Stimulated activated CD8-positive, alpha-beta memory T cell treated with anti-CD3 and anti-CD28 coated beads, Interleukin-4, amount 100 ng/mL, for 48 hours (primary cell): ENCODE data around the gene NEBL.

Experiments
- DNase-seq: peaks from one replicate; pipeline ENCODE4 v3.0.0-alpha.2; 2020

The NEBL gene

DNA sequence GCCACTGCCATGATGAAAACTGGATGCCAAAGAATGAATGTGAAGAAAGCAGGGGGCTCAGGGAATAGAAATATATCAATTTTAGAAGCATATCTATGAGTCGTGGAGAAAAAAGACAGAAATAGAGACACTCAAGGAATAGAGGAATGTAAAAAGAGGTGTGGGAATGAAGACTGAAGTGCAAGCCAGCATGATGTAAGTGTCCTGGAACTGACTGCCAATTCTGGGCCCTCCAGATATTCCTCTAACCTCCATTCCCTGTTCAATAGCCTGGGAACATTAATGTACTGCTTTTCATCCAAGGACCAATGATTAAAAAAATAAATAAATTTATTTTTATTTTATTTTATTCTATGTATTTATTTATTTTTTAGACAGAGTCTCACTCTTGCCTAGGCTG lies 40.6 kb downstream of the NEBL start:
- no peak for DNase-seq

DNA sequence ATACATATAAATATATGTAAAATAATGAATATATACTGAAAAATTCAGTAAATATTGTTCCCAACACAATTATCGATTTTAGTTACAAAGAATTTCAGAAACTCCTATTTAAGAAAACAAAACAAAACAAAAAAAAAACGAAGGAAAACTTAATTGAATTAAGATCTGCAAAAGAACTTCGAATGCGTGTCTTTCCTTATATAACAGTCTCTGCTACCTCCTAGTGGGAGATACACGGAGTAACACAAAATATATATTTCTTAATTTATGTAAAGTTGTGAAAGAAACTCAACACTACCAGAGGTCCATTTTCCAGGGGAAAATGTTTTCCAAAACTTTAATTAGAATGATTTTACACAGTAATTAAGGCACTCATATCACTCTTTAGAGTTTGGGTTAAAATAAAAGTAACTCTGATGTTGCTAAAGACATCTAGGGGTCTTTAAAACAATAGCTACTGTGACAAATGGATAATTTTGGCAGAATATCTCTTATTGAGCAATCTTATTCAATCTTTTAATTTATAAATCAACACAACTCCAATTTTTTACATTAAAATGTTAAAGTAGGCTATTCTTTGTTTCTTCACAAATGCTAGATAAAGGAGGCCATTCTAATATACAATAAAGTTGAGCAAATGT lies 41.6 kb downstream of the NEBL start:
- no peak for DNase-seq

DNA sequence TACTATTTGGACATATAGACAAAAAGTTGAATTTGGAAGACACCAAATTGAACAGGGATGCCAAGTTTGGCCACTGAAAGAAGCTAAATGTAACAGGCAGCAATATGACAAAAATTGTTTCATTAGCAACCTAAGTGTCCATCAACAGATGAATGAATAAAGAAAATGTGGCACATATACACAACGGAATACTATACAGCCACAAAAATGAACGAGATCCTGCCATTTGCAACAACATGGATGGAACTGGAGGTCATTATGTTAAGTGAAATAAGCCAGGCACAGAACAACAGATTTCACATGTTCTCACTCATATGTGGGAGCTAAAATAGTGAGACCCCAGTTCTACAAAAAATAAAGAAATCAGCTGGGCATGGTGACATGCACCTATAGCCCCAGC lies 43.8 kb downstream of the NEBL start:
- DNase-seq: no peak

DNA sequence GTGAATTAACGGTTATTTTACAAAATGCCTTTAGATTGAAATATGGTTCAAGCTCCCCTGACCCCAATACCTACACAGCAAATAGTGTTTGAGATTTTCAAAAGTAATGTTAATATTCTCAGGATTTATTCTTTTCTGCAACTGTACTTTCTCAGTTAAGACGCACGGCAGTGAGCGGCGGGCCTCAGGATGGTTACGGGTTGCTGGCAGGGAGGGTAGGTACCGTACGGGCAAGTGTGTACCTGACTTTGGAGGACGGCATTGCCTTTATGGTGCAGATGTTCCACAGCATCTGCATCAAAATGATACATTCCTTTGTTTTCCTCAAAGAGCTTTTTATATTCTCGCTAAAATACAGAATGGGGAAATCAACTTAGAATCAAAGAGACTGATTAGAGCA lies 44.8 kb downstream of the NEBL start:
- DNase-seq: no peak

DNA sequence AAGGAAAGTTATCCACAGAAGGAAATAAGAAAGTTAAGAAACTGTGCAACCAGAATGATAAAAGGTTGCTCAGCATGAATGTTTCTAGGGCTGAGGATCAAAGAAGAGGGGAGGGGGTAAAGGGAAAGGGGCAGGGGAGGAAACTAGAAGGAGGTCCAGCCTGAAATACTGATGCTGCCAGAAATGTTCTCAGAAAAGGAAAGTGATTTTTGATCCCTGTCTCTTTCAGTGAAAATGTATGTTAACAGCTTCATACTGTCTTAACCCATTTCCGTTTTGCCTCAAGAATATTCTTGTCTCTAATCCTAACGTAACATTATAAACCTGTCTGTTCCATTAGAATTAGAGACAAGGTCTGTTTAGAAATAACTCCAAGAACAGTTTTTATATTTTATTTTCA lies 49.6 kb downstream of the NEBL start:
- no peak for DNase-seq

DNA sequence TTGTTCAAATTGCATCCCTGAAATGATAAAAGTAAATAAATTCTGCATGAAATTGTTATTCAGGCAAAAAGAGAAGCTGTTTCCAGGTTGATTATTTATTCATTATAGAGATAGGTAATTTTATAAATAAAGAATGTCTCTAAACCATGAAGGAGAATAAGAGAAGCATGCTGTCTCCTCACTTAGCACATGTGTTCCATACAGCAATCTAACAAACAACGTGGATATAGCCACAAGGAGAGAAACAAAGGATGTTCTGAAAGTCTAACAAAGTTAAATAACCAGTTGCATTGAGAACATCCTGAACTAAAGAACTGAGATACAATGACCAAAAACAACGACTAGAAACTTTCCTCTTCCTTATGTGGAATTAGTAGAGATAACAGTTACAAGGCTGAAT lies 50.8 kb downstream of the NEBL start:
- DNase-seq: no peak

DNA sequence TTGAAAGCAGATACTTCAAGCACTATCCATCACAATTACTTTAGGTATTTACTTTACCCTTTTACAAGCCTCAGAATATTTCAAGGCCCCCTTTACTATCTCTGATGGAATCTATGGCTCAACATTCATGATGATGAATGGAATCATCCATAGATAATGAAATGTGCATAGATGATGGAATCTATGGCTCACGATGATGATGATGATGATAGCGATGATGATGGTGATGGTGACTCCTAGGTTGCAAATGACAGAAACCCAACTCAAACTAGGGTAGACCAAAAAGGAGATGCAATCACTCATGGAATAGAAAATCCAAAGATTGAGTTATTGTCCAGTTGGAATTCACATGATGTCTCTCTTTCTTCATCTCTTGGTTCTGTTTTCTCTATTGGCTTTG lies 55.7 kb downstream of the NEBL start:
- no peak for DNase-seq

DNA sequence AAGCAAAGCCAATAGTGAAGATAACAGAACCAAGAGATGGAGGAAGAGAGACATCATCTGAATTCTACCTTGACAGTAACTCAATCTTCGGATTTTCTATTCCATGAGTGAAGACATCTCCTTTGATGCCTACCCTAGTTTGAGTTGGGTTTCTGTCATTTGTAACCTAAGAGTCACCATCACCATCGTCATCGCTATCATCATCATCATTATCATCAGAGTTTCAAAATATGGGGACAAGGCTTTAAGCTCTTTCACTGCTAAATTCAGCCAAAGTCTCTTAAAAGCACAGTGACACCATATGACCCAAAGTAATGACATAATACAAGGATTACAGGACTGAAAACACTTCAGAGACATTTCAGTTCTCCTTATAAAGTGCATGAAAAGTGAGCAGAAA lies 57.2 kb downstream of the NEBL start:
- DNase-seq: no peak

DNA sequence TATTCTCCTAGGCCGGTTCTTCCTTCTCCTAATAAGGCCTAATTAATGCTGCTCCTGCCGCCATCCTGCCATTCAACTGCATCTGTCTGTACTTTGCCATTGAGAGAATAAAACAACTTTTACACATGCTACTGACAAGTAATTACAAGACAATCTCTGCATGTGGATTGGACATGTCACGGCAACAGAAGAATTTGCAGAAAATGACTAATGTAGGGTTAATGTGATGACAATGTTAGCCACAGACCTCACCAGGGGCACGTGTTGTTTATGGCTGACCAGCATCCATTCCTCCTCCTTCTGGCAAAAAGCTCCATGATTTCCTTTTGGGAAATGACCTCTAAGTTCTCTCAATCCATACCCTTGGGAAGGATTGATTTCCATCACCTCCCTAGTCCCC lies 58.0 kb downstream of the NEBL start:
- no peak for DNase-seq

DNA sequence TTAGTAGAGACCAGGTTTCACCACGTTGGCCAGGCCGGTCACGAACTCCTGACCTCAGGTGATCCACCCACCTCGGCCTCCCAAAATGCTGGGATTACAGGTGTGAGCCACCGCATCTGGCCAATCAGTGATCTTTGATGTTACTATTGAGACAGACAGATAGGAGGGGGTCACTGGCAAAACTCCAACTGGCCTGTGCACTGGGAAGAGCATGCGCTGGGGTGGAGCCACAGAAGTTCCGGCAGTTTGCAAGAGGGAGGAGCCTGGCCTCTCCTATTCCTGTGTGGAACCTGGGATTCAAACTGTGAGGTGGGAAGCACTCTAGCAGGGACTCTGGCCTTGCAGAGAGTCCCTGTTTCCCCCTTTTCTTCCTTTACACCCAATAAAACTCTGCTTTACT lies 60.7 kb downstream of the NEBL start:
- no peak for DNase-seq

DNA sequence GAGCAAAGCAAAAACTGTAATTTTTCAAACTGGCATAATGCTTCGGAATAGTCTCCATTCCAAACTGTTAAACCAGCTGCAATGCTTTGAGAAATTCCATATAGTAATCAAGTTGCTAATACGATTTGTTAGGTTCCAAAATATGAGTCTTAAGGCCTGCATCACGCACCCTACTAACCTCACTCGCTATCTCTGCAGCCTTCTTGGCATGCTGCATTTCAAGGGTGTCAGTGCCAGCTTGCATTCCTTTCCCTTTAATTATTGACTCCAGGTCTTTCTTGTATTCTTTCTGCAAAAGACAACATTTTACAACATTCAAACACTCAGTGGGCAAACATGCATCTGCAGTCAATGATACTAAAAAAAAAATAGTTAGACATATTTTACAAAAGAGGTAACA lies 61.8 kb downstream of the NEBL start:
- DNase-seq: no peak

DNA sequence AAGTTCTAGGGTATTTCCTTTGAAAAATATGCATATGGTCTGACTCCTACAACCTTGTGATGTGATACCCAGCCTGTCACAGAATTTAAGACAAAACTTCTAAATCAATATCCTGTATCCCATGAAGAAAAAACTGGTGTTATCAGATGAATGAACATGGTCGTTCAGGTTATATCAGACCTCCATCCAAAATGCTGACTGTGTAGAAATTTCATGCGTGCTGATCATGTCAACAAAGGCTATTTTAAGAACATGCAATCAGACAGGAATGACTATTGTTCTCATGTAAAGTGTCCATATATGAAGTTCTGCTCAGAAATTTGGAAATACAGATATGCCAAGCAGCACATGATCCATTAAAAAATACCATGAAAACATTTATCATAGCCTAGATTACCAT lies 62.3 kb downstream of the NEBL start:
- DNase-seq: no peak

DNA sequence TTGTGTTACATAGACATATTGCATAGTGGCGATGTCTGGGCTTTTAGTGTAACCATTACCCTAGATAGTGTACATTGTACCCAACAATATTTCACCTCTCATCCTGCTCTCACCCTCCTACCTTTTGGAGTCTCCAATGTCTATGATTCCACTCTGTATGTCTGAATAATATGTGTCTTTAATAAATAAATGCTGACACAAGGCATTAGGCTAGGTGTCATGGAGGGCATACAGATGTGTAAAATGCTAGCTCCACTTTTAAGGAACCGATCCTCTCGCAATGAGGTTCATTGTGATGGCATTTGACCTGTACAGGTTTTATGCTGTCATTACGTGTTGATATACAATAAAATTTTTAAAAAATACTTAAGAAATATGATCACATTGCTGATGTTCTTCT lies 74.3 kb downstream of the NEBL start:
- no peak for DNase-seq

DNA sequence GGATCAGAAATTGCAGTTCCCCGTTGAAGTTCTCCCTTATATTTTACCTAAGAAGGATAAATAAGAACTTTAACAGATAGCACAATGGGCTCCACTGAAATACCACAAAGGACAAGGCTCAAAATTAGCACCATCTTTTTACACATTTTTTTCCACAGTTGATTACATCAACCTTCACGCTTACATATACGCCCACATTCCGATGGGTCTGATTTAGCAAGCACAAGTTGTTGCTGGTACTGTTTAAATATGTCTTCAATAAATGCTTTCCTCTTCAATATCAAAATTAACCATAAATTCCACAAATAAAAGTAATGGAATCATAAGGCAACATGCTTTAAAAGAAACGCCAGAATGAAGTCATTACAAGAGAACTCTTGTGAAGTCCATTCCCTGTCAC lies 79.5 kb downstream of the NEBL start:
- no peak for DNase-seq

DNA sequence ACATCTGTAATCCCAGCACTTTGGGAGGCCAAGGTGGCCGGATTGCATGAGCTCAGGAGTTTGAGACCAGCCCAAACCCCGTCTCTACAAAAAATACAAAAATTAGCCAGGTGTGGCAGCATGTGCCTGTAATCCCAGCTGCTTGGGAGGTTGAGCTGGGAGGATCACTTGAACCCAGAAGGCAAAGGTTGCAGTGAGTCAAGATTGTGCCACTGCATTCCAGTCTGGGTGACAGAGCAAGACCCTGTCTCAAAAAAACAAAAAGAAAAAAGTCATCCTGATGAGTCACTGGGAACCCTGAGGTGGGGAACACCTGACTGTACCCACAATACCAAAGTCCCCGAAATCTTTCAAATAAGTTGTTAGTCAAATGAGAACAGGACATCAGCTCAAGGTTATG lies 80.0 kb downstream of the NEBL start:
- no peak for DNase-seq

DNA sequence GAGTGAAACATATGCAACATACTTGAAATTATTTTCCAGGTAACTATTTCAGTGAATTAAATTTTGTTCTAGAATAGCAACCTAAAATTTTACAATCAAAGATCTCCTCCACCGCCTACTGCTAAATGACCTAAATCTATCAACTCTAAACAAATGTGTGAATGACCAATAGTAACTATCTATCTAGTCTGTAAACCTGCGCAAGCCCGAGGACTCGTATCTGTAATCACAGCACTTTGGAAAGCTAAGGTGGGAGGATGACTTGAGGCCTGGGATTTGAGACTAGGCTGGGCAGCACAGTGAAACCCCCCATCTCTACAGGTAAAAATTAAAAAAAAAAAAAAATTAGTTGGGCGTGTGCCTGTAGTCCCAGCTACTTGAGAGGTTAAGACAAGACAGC lies 83.0 kb downstream of the NEBL start:
- DNase-seq: no peak

DNA sequence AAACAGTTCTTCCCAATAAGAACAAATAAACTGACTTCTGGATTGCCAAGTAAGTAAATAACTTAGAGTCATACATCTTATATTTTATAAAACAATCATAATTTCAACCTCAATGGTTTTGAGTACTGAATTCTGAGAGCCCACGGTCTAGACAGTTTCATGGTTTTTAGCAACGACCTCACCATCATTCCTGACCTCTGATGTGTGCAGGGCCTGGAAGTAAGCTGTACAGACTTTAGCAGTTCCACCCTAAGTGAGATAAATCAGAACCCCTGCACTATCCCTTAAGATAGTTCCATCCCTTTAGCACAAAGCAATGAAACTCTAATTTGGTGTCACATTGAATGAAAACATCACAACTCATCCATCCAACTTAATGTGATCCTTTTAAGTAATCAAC lies 86.0 kb downstream of the NEBL start:
- DNase-seq: no peak

DNA sequence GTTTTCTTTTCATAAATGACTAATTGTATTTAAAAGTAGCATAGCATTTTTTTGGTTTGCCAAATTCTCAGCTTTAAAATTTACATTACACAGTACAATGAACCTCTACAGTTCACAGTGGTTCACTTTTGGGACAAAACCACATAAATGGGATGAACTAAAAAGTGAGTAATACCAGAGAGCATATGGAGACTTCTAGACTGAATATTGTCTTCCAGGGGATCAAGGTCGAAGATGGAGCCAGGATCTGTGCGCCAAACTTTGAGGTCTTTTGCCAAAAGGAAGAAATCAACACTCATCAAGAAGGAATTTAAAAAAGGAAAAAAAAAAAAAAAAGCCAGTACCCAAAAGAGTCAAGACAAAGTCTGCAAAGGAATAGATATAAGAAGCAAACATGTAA lies 87.5 kb downstream of the NEBL start:
- no peak for DNase-seq

DNA sequence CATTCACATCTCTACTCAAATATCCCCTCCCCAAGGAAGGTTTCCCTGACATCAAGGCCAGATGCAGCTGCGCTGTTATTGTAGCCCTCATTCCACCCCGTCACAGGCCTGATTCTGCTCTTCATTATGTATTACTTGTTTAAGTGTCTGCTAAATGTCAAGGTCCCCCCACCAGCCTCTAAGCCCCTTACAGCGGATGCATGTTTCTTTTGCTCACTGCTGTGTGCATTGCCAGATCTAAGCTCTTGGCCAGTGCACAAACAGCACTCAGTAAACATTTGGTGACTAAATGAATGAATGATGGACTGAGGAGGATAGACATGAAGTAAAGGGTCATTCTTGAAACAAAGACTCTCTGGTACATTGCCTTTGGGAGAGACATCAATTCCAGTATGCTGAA lies 90.6 kb downstream of the NEBL start:
- DNase-seq: no peak

DNA sequence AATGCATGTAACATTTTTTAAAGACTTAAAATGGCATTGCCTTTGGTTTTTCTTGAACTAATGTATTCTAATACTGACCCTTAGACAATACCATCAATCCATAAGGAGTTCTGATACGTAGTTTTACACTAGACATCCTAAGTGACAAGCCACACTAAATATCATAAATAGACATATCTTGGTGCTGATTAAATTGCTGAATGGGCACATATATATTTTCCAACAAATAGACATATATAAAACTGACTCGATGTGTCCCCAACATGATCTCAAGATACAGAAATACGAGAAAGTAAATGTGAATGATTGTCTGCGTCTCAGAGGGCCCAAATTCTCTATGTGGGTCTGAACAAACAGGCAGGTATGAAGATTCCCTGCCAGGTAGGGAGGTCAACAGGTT lies 99.8 kb downstream of the NEBL start:
- DNase-seq: no peak

DNA sequence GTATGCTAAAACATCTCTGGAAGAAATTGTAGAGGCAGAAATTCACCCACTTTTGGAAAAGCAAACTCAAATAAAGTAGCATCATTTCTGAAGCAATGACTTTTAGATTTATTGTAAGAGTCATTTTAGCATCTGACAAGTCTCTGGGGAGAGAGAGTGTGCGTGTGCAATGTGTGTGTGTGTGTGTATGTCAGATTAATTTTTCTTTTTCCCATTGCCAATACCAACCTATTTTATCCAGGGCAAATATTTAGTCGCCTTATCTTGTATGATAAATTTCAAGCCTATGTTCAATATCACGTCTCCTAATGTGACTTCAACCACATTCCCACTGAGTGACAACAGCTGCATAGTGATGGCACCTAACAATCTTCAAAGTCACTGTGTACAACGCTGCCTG lies 101.7 kb downstream of the NEBL start:
- DNase-seq: no peak

DNA sequence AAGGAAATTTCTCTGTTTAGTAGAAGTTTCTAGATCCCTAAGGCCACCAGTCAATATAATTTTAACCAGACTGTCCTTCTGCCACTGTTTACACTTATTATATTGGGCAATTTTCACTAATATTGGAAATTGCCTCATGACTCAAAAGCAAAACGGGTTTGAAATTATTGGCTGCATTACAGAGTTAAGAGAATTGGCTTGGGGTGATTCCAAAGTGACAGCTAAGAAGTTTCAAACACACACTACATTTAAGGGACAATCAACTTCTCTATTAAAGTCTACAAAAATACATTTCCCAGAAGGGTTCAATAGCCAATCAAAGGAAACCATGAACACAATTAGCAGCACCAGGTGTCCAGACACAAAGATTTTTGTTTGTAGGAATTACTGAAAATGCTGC lies 111.9 kb downstream of the NEBL start:
- DNase-seq: no peak

DNA sequence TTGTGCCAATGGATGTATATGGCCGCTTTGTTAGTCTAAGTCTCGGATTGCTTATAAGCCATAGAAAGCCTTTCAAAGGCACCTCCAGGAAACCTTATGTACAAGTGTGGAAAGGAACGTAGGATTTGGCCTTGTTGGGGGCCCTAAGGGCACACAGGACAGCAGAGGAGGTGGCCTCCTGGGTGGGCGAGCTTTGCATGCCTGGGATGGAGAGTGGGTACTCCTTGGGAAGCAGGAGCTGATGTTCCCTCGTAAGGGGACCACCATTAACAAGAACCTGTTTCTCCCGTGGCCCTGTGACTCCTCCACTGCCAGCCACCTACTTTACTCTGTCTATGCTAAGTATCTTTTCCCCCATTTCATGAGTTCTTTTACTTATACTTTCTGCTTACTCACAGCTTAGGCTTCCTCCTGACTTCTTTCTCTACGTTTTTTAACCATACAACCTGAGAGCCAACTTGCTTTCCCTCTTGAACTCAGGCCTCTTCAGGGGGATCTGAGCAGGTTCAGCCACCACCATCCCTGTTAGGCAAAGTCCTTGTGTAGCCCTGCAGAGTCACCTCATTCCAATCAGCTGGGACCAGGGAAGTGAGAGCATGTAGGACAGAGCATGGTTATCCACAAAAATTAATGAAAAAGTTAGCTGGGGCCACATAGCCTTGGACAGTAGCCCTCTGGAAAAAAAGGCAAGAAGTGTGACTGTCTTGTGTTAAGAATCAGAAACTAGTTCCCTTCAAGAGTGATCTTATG lies 118.9 kb downstream of the NEBL start:
- DNase-seq: no peak

DNA sequence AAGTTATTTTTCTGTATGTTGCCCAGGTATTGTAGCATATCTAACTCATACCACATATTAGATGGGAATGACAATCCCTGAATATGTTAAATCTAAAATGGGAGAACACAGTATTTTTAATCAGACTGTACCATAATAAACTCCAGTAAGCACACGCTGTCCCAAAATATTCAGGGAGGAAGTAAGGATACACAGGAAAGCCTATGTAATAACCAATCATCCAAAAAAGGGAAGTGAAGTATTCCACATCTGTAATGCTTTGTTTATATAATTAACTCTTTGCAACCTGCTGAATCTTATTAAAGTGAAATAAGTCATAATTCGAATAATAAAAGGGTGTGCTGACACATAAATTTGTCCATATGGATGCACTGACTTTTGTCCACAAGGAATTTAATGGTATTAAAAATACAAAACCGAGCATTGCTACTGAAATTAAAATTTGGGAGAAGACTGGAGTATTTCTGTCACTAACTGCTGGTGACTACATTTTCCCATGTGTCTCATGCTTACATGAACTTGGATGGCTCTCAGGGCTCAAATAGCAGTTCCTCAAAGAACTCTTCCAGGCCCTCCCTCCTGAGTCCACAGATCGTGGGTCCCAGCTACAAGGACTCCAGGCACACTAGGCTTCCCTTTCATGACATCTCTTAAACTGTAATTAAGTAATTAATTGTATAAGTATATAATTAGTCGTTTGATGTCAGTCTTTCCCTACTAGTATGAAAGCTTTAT lies 120.6 kb downstream of the NEBL start:
- no peak for DNase-seq

DNA sequence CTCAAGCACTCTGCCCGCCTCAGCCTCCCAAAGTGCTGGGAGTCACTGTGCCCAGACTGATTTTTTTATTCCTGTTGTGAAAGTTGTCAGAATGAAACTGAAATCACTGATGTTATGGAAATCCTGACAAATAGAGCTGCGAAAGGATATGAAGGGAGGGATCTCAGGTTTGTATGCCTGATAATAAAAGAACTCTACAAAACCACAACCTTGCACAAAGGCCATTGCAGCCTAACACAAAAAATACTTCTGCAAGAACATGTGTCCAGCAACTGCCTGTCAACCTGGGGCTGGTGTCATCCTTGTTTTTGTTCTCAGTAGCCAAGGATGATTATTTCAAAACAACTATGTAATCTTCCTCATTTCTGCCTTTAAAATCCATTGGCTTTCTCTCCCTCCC lies 126.1 kb downstream of the NEBL start:
- DNase-seq: no peak
